Measurements from ENCODE around the gene PDE4D. TPM values are rescaled to one million over a fixed set of nuclear protein-coding genes. Genes with fewer than 3 reads are reported as not detected.
A peak's percentile ranks its signal among the peaks of the same experiment; 100 is the strongest.

Gene PDE4D
- total and polyA plus RNA-seq, 9 donors, result 21.1 to 65.9 (median 33.0) TPM

- Histone ChIP-seq H3K27ac (ENCODE audit: low read length) (no peak overlapping the region), H3K27me3 (ENCODE audit: control insufficient read depth, insufficient read depth, low read length) (no peaks in the 10 kb centered on the region), H3K9me3 (replicated peaks; ENCODE audit: control insufficient read depth, low read depth, low read length) (peaks cover 5% of the 10 kb centered on the region), H3K4me3 (ENCODE audit: low read length) (no peak overlapping the region), H3K36me3 (ENCODE audit: control insufficient read depth, insufficient read depth, low read length) (no peaks in the 10 kb centered on the region), H3K4me1 (ENCODE audit: control insufficient read depth, insufficient read depth, low read length) (no peaks in the 10 kb centered on the region)
- DNase-seq, result no peak
- no CpG with 5 or more reads among the region's 4 CpGs for WGBS (ENCODE audit: insufficient coverage)
These were observed 524.6 kb downstream of the PDE4D start for GRCh38 chr5:59368951-59369350.

- H3K9me3 ChIP-seq (replicated peaks; ENCODE audit: control insufficient read depth, low read depth, low read length), result no peaks in the 10 kb centered on the region
- no peak overlapping the region for H3K4me3 ChIP-seq (ENCODE audit: low read length)
- no peaks in the 10 kb centered on the region for H3K27me3 ChIP-seq (ENCODE audit: control insufficient read depth, insufficient read depth, low read length)
- peak; percentile 89 for DNase-seq
- H3K27ac ChIP-seq (ENCODE audit: low read length), result no peak overlapping the region
- 6% methylated on average over 3 of the region's 7 CpGs for WGBS (ENCODE audit: insufficient coverage)
- no peaks in the 10 kb centered on the region for H3K36me3 ChIP-seq (ENCODE audit: control insufficient read depth, insufficient read depth, low read length)
- H3K4me1 ChIP-seq (ENCODE audit: control insufficient read depth, insufficient read depth, low read length), result no peaks in the 10 kb centered on the region
These were observed 525.6 kb downstream of the PDE4D start for GRCh38 chr5:59367791-59368394.

GRCh38 chr5:59366784-59367183, 526.7 kb downstream of the PDE4D start:
- no peaks in the 10 kb centered on the region for H3K36me3 ChIP-seq (ENCODE audit: control insufficient read depth, insufficient read depth, low read length)
- H3K9me3 ChIP-seq (replicated peaks; ENCODE audit: control insufficient read depth, low read depth, low read length), result no peaks in the 10 kb centered on the region
- H3K27me3 ChIP-seq (ENCODE audit: control insufficient read depth, insufficient read depth, low read length), result no peaks in the 10 kb centered on the region
- DNase-seq, result no peak
- H3K4me3 ChIP-seq (ENCODE audit: low read length), result no peak overlapping the region
- no peak overlapping the region for H3K27ac ChIP-seq (ENCODE audit: low read length)
- H3K4me1 ChIP-seq (ENCODE audit: control insufficient read depth, insufficient read depth, low read length), result no peaks in the 10 kb centered on the region
- WGBS (ENCODE audit: insufficient coverage), result no CpG with 5 or more reads among the region's 4 CpGs

- Histone ChIP-seq H3K4me3 (ENCODE audit: low read length) (no peak overlapping the region), H3K9me3 (replicated peaks; ENCODE audit: control insufficient read depth, low read depth, low read length) (no peaks in the 10 kb centered on the region), H3K27ac (ENCODE audit: low read length) (no peak overlapping the region), H3K27me3 (ENCODE audit: control insufficient read depth, insufficient read depth, low read length) (no peaks in the 10 kb centered on the region), H3K36me3 (ENCODE audit: control insufficient read depth, insufficient read depth, low read length) (no peaks in the 10 kb centered on the region), H3K4me1 (ENCODE audit: control insufficient read depth, insufficient read depth, low read length) (peaks cover 5% of the 10 kb centered on the region)
- no CpG with 5 or more reads among the region's 2 CpGs for WGBS (ENCODE audit: insufficient coverage)
- DNase-seq, result no peak
These were observed 531.1 kb downstream of the PDE4D start for GRCh38 chr5:59362438-59362837.

- WGBS (ENCODE audit: insufficient coverage), result no CpG with 5 or more reads among the region's 1 CpG
- no peak overlapping the region for H3K27ac ChIP-seq (ENCODE audit: low read length)
- peaks cover 10% of the 10 kb centered on the region for H3K4me1 ChIP-seq (ENCODE audit: control insufficient read depth, insufficient read depth, low read length)
- no peaks in the 10 kb centered on the region for H3K27me3 ChIP-seq (ENCODE audit: control insufficient read depth, insufficient read depth, low read length)
- H3K9me3 ChIP-seq (replicated peaks; ENCODE audit: control insufficient read depth, low read depth, low read length), result no peaks in the 10 kb centered on the region
- H3K4me3 ChIP-seq (ENCODE audit: low read length), result no peak overlapping the region
- H3K36me3 ChIP-seq (ENCODE audit: control insufficient read depth, insufficient read depth, low read length), result no peaks in the 10 kb centered on the region
- no peak for DNase-seq
These were observed 532.1 kb downstream of the PDE4D start for GRCh38 chr5:59361454-59361853.

- Histone ChIP-seq H3K4me1 (ENCODE audit: control insufficient read depth, insufficient read depth, low read length) (peaks cover 10% of the 10 kb centered on the region), H3K27ac (ENCODE audit: low read length) (no peak overlapping the region), H3K27me3 (ENCODE audit: control insufficient read depth, insufficient read depth, low read length) (no peaks in the 10 kb centered on the region), H3K9me3 (replicated peaks; ENCODE audit: control insufficient read depth, low read depth, low read length) (no peaks in the 10 kb centered on the region), H3K4me3 (ENCODE audit: low read length) (no peak overlapping the region), H3K36me3 (ENCODE audit: control insufficient read depth, insufficient read depth, low read length) (no peaks in the 10 kb centered on the region)
- DNase-seq, result no peak
- WGBS (ENCODE audit: insufficient coverage), result 83% methylated on average over 4 of the region's 7 CpGs
These were observed 533.4 kb downstream of the PDE4D start for GRCh38 chr5:59360130-59360555.

GRCh38 chr5:59358005-59358861, 535.3 kb downstream of the PDE4D start:
- Histone ChIP-seq H3K4me3 (ENCODE audit: low read length) (no peak overlapping the region), H3K27me3 (ENCODE audit: control insufficient read depth, insufficient read depth, low read length) (no peaks in the 10 kb centered on the region), H3K36me3 (ENCODE audit: control insufficient read depth, insufficient read depth, low read length) (no peaks in the 10 kb centered on the region), H3K9me3 (replicated peaks; ENCODE audit: control insufficient read depth, low read depth, low read length) (no peaks in the 10 kb centered on the region), H3K27ac (ENCODE audit: low read length) (peak overlapping the region; percentile 69), H3K4me1 (ENCODE audit: control insufficient read depth, insufficient read depth, low read length) (peaks cover 10% of the 10 kb centered on the region)
- peak; percentile 62 for DNase-seq
- 80% methylated on average over 2 of the region's 5 CpGs for WGBS (ENCODE audit: insufficient coverage)

- no peak overlapping the region for H3K4me3 ChIP-seq (ENCODE audit: low read length)
These were observed 536.0 kb downstream of the PDE4D start for GRCh38 chr5:59357381-59357977.

GRCh38 chr5:59356813-59357380, 536.6 kb downstream of the PDE4D start:
- Histone ChIP-seq H3K27me3 (ENCODE audit: control insufficient read depth, insufficient read depth, low read length) (no peaks in the 10 kb centered on the region), H3K36me3 (ENCODE audit: control insufficient read depth, insufficient read depth, low read length) (no peaks in the 10 kb centered on the region), H3K4me3 (ENCODE audit: low read length) (no peak overlapping the region), H3K4me1 (ENCODE audit: control insufficient read depth, insufficient read depth, low read length) (peaks cover 10% of the 10 kb centered on the region), H3K9me3 (replicated peaks; ENCODE audit: control insufficient read depth, low read depth, low read length) (no peaks in the 10 kb centered on the region), H3K27ac (ENCODE audit: low read length) (no peak overlapping the region)
- DNase-seq, result no peak
- 69% methylated on average over 7 of the region's 12 CpGs for WGBS (ENCODE audit: insufficient coverage)

More at GRCh38 chr5:59357381-59357977, 536.0 kb downstream of the PDE4D start:
- no peak for DNase-seq
- H3K36me3 ChIP-seq (ENCODE audit: control insufficient read depth, insufficient read depth, low read length), result no peaks in the 10 kb centered on the region
- no peaks in the 10 kb centered on the region for H3K9me3 ChIP-seq (replicated peaks; ENCODE audit: control insufficient read depth, low read depth, low read length)
- WGBS (ENCODE audit: insufficient coverage), result 50% methylated on average over 2 of the region's 8 CpGs
- H3K4me1 ChIP-seq (ENCODE audit: control insufficient read depth, insufficient read depth, low read length), result peaks cover 10% of the 10 kb centered on the region
- no peak overlapping the region for H3K27ac ChIP-seq (ENCODE audit: low read length)
- no peaks in the 10 kb centered on the region for H3K27me3 ChIP-seq (ENCODE audit: control insufficient read depth, insufficient read depth, low read length)

GRCh38 chr5:59354811-59355210, 538.7 kb downstream of the PDE4D start:
- no peak overlapping the region for H3K4me3 ChIP-seq (ENCODE audit: low read length)
- H3K4me1 ChIP-seq (ENCODE audit: control insufficient read depth, insufficient read depth, low read length), result peaks cover 15% of the 10 kb centered on the region
- WGBS (ENCODE audit: insufficient coverage), result no CpG with 5 or more reads among the region's 1 CpG
- no peaks in the 10 kb centered on the region for H3K36me3 ChIP-seq (ENCODE audit: control insufficient read depth, insufficient read depth, low read length)
- no peaks in the 10 kb centered on the region for H3K27me3 ChIP-seq (ENCODE audit: control insufficient read depth, insufficient read depth, low read length)
- no peaks in the 10 kb centered on the region for H3K9me3 ChIP-seq (replicated peaks; ENCODE audit: control insufficient read depth, low read depth, low read length)
- H3K27ac ChIP-seq (ENCODE audit: low read length), result no peak overlapping the region
- DNase-seq, result no peak
